GM23338 (cell line): ENCODE data around the gene NDUFV1. TPM values are rescaled to one million over a fixed set of nuclear protein-coding genes. Genes with fewer than 3 reads are reported as not detected.

Source experiments
- ATAC-seq: fragments of 200-7000 bp; cut with Tn5 transposase; 3 replicates; pipeline ENCODE4 v1.9.1; 2020
- DNase-seq: peaks from one replicate; pipeline ENCODE4 v3.0.0-alpha.2; 2015; ENCODE audit warnings: low spot score
- H2AFZ ChIP-seq: fragments of 200-600 bp; sonication (generic); 2 replicates; pipeline ENCODE4 v1.8.0; 2016; ENCODE audit warnings: antibody characterized with exemption, mild to moderate bottlenecking, moderate library complexity
- H3F3A ChIP-seq: fragments of 200-600 bp; sonication (generic); replicated peaks from 2 replicates; pipeline ENCODE4 v1.8.0; 2017; ENCODE audit warnings: antibody characterized with exemption, mixed run types, low read depth
- H3K27ac ChIP-seq: fragments of 200-600 bp; sonication (generic); 2 replicates; pipeline ENCODE4 v1.6.1; 2016; ENCODE audit warnings: low read depth
- H3K27me3 ChIP-seq: fragments of 200-600 bp; sonication (generic); 2 replicates; pipeline ENCODE4 v1.8.0; 2016; ENCODE audit warnings: mild to moderate bottlenecking, mixed run types, moderate library complexity; ENCODE audit not compliant: insufficient read depth
- H3K36me3 ChIP-seq: fragments of 200-600 bp; sonication (generic); 2 replicates; pipeline ENCODE4 v1.8.0; 2016; ENCODE audit warnings: mild to moderate bottlenecking; ENCODE audit not compliant: insufficient read depth
- H3K4me1 ChIP-seq: fragments of 200-600 bp; sonication (generic); 2 replicates; pipeline ENCODE4 v1.8.0; 2016; ENCODE audit warnings: mild to moderate bottlenecking, moderate library complexity; ENCODE audit not compliant: insufficient read depth
- H3K4me2 ChIP-seq: fragments of 200-600 bp; sonication (generic); 2 replicates; pipeline ENCODE4 v1.7.1; 2017; ENCODE audit warnings: mixed run types
- H3K4me3 ChIP-seq: fragments of 200-600 bp; sonication (generic); 2 replicates; pipeline ENCODE4 v1.6.1; 2016; ENCODE audit warnings: mixed run types
- H3K79me2 ChIP-seq: fragments of 200-600 bp; sonication (generic); replicated peaks from 2 replicates; pipeline ENCODE4 v1.8.0; 2017; ENCODE audit warnings: mild to moderate bottlenecking; ENCODE audit not compliant: insufficient read depth
- H3K9me2 ChIP-seq: fragments of 200-600 bp; sonication (generic); 2 replicates; pipeline ENCODE4 v1.8.0; 2017; ENCODE audit not compliant: insufficient read depth
- H4K20me1 ChIP-seq: fragments of 200-600 bp; sonication (generic); replicated peaks from 2 replicates; pipeline ENCODE4 v1.8.0; 2017; ENCODE audit warnings: mild to moderate bottlenecking; ENCODE audit not compliant: insufficient read depth
- H3K27ac Mint-ChIP-seq: 2 replicates; pipeline ENCODE4 v1.8.0; 2020; ENCODE audit warnings: inconsistent platforms, mild to moderate bottlenecking, moderate library complexity, mixed read lengths
- H3K27me3 Mint-ChIP-seq: 3 replicates; pipeline ENCODE4 v1.8.0; 2022; ENCODE audit warnings: low read depth, mild to moderate bottlenecking, moderate library complexity, mixed read lengths, inconsistent platforms; ENCODE audit not compliant: insufficient read depth, poor library complexity
- H3K36me3 Mint-ChIP-seq: 3 replicates; pipeline ENCODE4 v1.8.0; 2021; ENCODE audit warnings: low read depth, mild to moderate bottlenecking, inconsistent platforms, moderate library complexity, mixed read lengths
- H3K4me1 Mint-ChIP-seq: 3 replicates; pipeline ENCODE4 v1.8.0; 2020; ENCODE audit warnings: mild to moderate bottlenecking, inconsistent platforms, mixed read lengths
- H3K4me3 Mint-ChIP-seq: 3 replicates; pipeline ENCODE4 v1.8.0; 2021; ENCODE audit warnings: moderate library complexity, mild to moderate bottlenecking, inconsistent platforms, mixed read lengths
- H3K9me3 Mint-ChIP-seq: 3 replicates; pipeline ENCODE4 v1.8.0; 2020; ENCODE audit warnings: moderate library complexity, mild to moderate bottlenecking, inconsistent platforms, mixed read lengths
- CREB1 ChIP-seq: fragments of 250-450 bp; sonication (Bioruptor Pico); IDR thresholded peaks from 2 replicates; pipeline ENCODE4 v1.5.0; 2020; ENCODE audit warnings: low read depth, mild to moderate bottlenecking, moderate library complexity
- CTCF ChIP-seq, 2 experiments: fragments of 200-600 bp in 1 of 2; sonication (generic) in 1 of 2; conservative IDR thresholded peaks; 2 replicates each; pipeline versions ENCODE4 v1.5.1 to v1.6.1; 2016 to 2017; ENCODE audit warnings: antibody characterized with exemption in 2 of 2, low read depth in 2 of 2, mild to moderate bottlenecking in 2 of 2, moderate library complexity in 1 of 2
- EZH2phosphoT487 ChIP-seq: fragments of 200-600 bp; sonication (generic); IDR thresholded peaks from one replicate; pipeline ENCODE4 v1.8.1; 2018; ENCODE audit warnings: antibody characterized with exemption; ENCODE audit not compliant: unreplicated experiment
- NANOG ChIP-seq: IDR thresholded peaks from 2 replicates; pipeline ENCODE4 v1.6.1; 2016; ENCODE audit warnings: antibody characterized with exemption, borderline replicate concordance
- POLR2AphosphoS5 ChIP-seq: IDR thresholded peaks from 2 replicates; pipeline ENCODE4 v1.6.1; 2016; ENCODE audit warnings: antibody characterized with exemption, low read depth
- REST ChIP-seq: IDR thresholded peaks from one replicate; pipeline ENCODE4 v1.6.1; 2018; ENCODE audit warnings: antibody characterized with exemption; ENCODE audit not compliant: unreplicated experiment
- ZNF114 ChIP-seq: fragments of 250-450 bp; sonication (Bioruptor Pico); IDR thresholded peaks from 2 replicates; pipeline ENCODE4 v1.5.0; 2020; ENCODE audit warnings: mild to moderate bottlenecking, moderate library complexity
- ZNF331 ChIP-seq: fragments of 250-450 bp; sonication (Bioruptor Pico); IDR thresholded peaks from 2 replicates; pipeline ENCODE4 v1.5.0; 2020; ENCODE audit warnings: low read depth, mild to moderate bottlenecking, moderate library complexity
- polyA plus RNA-seq: library from polyadenylated mRNA; unstranded; fragments of >200 nt; fragmentation: Nextera tagmentation; extraction: Ambion mirVana; gene quantifications from 2 replicates; pipeline ENCODE4 v1.2.1, GENCODE V29; 2016
- total RNA-seq: library from RNA; depleted of rRNA; stranded (reverse); fragments of >200 nt; shearing (Covaris generic); gene quantifications from 2 replicates; pipeline ENCODE4 v1.2.3, GENCODE V29; 2014
- TF ChIP-seq, protein P1 (sequence below): IDR thresholded peaks from 2 replicates; pipeline ENCODE4 v1.6.1; 2016; ENCODE audit warnings: antibody characterized with exemption

NDUFV1 gene
- total and polyA plus RNA-seq, 2 experiments from 2014 or later: 104 to 241 TPM

DNA sequence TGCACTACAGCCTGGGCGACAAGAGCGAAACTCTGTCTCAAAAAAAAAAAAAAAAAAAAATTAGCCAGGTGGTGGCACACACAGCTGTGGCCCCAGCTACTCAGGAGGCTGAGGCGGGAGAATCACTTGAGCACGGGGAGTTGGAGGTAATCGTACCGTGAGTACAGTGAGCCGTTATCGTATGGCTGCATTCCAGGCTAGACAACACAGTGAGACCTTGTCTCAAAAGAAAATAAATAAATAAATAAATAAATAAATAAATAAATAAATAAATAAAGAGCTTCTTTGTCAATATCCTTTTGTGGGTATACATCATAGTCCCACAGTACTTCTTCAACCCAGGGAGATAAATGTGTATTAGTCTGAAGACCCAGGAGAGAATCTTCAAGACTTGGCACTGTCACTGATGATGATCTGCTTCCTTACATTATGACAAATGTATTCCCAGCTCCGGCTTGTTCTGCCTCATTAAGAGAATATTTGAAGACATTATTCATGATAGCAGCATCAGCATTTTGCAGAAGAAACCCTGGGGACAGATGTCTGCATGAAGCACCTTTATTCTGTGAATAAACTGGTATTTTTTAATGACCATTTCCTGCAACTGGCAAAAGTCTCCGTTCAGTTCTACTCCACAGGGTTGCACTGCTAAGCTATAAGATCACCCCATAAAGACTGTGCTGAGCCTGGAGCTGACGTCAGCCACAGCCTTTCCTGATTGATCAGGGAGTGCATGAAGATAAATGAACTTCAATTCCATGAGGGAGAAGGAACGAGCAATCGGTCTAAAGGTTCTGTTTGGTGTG is 45.4 kb downstream of the NDUFV1 start (continued):
- TF ChIP-seq REST: no peak
- TF ChIP-seq CTCF (conservative IDR thresholded peaks at IDR 0.05; ENCODE audit: low read depth in 2 of 2): no peak
- no peak for TF ChIP-seq ZNF114 (CRISPR knock-in tag)
- no peak for TF ChIP-seq ZNF331 (CRISPR knock-in tag)
- TF ChIP-seq NANOG: no peak

GRCh38 chr11:67652965-67653845 is 46.5 kb downstream of the NDUFV1 start:
- Mint-ChIP-seq H3K27ac (no peak overlapping the region), H3K36me3 (peaks cover 5% of the 10 kb centered on the region; the same call in 2 of the 3 replicates)

More at GRCh38 chr11:67652965-67653845, 46.5 kb downstream of the NDUFV1 start:
- Histone ChIP-seq H3K4me2 (no peak overlapping the region), H3K4me1 (no peaks in the 10 kb centered on the region), H3K4me3 (no peak overlapping the region), H3K36me3 (peaks cover 8% of the 10 kb centered on the region; the same call in 1 of the 2 replicates), H3K27me3 (no peaks in the 10 kb centered on the region), H2AFZ (no peak overlapping the region), H3K9me2 (no peaks in the 10 kb centered on the region), H3K27ac (no peak overlapping the region), H3K79me2 (no peaks in the 10 kb centered on the region), H3F3A (0 out of 2 replicates have a peak, but pooled peaks cover 4% of the 10 kb centered on the region), H4K20me1 (no peaks in the 10 kb centered on the region)
- Mint-ChIP-seq H3K9me3 (peaks cover 31% of the 10 kb centered on the region), H3K4me1 (peaks cover 3% of the 10 kb centered on the region; the same call in 1 of the 3 replicates), H3K4me3 (no peak overlapping the region), H3K27me3 (peaks cover 5% of the 10 kb centered on the region)
- no peak for DNase-seq
- ATAC-seq: no peak
- no peak for TF ChIP-seq POLR2AphosphoS5
- TF ChIP-seq CTCF (conservative IDR thresholded peaks at IDR 0.05; ENCODE audit: low read depth in 2 of 2): no peak
- TF ChIP-seq ZNF331 (CRISPR knock-in tag): no peak
- TF ChIP-seq CREB1 (CRISPR knock-in tag): no peak
- no peak for TF ChIP-seq EZH2phosphoT487
- TF ChIP-seq, protein P1, sequence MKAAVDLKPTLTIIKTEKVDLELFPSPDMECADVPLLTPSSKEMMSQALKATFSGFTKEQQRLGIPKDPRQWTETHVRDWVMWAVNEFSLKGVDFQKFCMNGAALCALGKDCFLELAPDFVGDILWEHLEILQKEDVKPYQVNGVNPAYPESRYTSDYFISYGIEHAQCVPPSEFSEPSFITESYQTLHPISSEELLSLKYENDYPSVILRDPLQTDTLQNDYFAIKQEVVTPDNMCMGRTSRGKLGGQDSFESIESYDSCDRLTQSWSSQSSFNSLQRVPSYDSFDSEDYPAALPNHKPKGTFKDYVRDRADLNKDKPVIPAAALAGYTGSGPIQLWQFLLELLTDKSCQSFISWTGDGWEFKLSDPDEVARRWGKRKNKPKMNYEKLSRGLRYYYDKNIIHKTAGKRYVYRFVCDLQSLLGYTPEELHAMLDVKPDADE: no peak
